HG03460 (cell line): Measurements from ENCODE around the gene SMIM24.
"Not testable (repeated sequence)": the region's sequence is repeated elsewhere in the genome, so short reads cannot be mapped to it uniquely, and the experiment has no call there.

Experiments
- ATAC-seq: cut with Tn5 transposase; IDR thresholded peaks from one replicate; pipeline ENCODE4 v1.9.1; 2021; ENCODE audit not compliant: unreplicated experiment

SMIM24 gene

DNA sequence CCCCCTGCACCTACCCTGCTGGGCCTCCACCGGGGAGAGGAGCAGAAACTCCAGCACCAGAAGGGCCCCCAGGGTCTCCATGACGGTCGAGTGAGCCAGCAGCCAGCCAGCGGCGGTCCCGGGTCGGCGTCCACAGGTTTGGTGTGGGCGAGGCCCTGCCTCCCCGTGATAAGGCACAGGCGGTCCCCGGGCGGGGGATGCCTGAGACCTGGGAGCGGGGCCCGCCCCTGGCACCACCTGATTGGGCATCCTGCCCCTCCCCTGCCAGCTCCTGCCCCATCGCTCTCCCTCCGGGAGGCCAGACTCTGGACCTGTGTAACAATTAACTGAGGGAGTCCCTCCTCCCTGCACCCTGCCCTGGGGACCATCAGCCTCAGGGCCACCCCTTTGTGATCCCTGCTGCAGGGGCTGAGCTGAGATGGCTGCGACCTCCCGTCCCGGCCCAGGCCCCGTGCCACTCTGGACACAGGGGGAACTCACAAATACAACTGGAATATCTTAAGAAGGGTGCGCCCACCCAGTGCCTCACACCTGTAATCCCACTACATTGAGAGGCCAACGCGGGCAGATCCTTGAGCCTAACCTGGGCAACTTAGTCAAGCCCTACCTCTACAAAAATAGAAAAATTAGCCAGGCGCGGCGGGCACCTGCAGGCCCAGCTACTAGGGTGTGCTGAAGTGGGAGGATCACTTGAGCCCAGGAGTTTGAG, at the start of gene SMIM24:
TSS of gene SMIM24 (minus strand) at position 143 of the 709 bp plus-strand sequence. CDS start at position 81, 62 bp downstream.
- no peak for ATAC-seq

DNA sequence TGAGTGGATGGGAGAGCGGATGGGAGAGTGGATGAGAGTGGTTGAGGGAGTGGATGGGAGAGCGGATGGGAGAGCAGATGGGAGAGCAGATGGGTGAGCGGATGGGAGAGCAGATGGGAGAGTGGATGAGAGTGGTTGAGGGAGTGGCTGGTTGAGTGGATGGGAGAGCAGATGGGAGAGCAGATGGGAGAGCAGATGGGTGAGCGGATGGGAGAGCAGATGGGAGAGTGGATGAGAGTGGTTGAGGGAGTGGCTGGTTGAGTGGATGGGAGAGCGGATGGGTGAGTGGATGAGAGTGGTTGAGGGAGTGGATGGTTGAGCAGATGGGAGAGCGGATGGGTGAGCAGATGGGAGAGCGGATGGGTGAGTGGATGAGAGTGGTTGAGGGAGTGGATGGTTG, 49.0 kb upstream of the SMIM24 start:
- ATAC-seq: not testable (repeated sequence)

DNA sequence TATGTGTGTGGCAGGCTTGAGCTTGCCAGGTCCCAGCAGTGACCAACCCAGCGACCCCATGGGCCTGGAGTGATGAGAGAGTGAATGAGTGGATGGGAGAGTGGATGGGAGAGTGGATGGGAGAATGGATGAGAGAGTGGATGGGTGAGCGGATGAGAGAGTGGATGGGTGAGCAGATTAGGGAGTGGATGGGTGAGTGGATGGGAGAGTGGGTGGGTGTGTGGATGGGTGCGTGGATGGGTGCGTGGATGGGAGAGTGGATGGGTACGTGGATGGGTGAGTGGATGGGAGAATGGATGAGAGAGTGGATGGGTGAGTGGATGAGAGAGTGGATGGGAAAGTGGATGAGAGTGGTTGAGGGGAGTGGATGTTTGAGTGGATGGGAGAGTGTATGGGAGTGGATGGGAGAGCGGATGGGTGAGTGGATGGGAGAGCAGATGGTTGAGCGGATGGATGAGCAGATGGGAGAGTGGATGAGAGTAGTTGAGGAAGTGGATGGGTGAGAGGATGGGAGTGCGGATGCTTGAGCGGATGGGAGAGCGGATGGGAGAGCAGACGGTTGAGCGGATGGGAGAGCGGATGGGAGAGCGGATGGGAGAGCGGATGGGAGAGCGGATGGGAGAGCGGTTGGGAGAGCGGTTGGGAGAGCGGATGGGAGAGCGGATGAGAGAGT, 48.4 kb upstream of the SMIM24 start:
- no peak for ATAC-seq

DNA sequence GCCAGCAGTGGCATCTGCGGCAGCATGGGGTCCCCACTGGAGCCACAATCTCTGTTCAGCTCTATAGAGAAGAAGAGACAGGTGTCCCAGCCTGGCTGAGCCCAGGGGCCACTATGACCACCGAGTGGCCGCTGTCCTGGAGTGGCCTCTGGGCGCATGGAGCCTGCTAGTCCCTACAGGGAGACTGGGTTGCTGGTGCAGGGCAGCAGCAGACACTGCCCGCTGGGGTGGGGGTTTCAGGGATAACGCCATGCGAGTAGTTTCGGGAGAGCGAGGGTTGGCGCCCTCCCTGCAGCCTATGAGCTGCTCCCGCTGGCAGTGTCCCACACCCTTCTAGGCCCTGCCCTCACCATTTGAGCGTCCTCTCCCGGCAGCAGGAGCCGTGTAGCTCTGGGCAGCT, 47.8 kb upstream of the SMIM24 start:
- ATAC-seq: no peak

DNA sequence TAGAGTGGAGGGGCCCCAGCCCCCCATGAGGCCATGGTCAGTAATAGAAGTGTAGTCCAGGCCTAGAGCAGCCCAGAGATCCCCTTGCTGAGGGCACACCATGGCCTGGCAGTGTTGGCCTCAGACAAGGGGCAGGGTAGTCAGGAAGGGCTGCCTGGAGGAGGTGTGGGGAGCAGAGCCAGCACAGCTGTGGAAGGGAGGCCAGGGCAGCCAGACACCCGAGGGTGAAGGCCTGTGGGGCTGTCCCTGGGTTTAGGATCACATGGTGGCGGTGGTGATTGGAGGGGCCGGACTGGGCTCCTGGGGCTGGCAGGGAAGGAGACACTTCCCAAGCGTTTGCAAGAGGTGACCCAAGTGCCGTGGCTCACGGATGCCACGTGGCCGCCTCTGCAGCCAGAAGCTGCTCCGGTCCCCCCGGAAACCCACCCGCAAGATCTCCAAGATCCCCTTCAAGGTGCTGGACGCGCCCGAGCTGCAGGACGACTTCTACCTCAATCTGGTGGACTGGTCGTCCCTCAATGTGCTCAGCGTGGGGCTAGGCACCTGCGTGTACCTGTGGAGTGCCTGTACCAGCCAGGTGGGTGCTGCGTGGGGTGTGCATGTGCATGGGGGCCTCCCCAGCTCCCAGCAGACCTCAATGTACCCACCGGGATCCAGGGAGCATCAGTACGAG, 47.0 kb upstream of the SMIM24 start:
- ATAC-seq: no peak

DNA sequence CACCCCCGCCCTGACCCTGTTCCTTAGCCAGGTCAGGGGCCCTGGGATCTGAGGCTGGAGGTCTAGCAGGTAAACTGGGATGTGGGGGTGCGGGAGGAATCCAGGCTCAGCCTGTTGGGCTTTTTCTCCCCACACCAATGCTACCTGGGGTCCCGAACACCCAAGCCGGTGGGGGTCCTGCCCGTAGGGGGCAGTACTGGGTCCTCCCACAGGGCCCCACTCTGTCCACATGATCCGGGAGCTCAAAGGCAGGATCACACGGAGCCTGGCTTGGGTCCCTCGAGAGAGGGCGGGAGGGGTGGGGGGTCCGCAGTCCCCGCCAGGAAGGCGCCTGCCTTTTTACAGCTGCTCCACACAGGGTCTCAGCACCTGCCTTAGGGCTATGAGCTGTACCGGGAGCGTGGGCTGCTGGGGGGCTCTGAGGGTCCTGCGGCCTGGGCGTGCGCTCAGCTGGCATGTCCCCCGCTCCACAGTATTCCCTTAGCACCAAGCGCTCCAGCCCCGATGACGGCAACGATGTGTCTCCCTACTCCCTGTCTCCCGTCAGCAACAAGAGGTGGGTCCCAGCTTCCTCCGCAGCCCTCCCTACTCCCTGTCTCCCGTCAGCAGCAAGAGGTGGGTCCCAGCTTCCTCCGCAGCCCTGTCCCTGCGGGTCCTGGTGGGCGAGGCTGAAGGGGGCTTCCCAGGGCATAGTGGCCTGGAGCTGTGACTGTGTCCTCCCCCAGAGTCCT, 46.3 kb upstream of the SMIM24 start:
- no peak for ATAC-seq

DNA sequence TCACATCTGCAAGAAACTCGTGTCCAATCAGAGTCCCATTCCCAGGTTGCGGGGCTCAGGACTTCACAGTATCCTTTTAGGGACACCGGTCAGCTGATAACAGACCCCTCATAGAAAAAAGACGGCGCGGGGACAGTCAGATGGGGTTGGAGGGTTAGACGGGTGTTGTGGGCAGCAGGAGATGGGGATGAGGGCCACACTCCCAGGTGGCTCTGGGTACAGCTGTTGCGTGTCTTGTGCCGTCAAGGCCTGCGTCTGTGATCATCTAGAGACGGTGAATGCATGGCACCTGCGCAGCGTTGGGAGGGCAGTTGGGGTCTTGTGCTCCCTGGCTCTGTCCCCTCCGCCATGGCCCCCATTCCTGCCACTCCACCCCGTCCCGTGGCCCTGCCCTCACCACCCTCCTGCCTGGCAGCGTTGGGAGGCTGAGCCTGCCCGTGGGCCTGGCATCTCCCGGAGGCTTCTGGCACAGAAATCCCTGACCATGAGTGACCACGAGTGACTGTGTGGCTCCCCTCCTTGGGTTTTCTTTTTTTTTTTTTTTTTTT, 44.7 kb upstream of the SMIM24 start:
- no peak for ATAC-seq

DNA sequence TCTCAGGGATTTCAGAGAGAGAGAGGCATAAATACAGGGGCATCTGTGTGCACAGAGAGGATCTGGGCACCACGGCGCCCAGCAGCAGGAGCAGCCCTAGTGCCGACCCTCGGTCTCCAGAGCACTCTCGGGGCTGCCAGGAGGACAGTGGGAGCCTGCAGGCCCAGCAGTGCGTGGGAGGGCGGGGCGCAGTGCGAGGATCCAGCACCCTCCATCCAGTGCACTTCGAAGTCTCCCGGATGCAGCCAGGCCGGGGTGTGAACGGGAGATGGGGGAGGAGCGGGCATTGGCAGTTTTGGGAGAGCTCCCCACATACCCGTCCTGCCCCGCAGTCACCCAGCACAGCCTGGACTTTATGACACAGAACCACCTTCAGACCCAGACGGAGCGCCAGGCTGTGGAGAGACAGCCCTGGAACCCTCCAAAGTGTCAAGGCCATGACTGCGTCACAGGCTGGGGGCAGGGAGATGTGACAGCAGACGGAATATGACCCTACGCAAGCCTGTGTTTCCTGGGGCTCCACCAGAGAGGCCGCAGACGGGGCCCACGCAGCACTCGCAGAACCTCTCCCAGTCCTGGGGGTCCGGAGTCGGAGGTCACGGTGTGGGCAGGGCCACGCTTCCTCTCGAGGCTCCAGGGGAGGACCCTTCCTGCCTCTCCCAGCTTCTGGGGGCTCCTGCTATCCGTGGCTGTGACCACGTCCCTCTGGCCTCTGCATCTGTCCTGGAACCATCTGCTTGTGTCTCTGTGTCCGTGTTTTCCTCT, 43.9 kb upstream of the SMIM24 start:
- ATAC-seq: no peak

DNA sequence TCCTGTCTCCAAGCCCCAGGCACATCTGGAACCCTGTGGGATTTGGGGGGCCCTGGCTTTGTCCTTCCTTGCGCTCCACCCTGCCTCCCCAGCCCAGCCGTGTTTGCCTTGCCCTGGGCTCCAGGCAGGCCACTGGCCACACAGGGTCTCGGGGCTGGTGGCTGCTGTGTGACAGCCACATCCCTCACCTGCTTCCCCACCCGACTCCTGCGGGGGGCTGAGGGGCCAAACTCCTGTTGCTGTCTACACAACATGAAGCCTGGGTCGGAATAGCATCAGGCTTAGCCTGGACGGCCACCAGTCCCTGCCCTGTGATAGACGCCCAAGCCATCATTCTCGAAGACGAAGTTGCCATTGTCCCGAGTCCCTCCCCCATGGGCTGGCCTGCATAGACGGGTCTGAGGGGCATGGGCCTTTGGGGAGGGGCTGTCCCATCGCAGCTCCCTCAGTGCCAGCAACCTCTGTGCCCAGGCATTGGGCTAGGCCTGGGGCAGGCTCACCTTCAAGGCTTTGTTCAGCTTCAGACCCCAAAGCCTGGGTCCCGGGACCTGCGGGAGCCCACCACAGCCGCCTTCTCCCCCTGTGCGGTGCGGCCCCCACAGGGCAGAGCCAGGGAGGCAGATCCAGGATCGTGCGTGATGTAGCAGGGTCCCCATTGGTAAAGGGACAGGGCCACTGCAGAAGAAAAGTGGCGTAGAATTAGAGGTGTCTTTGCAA, 43.2 kb upstream of the SMIM24 start:
- ATAC-seq: no peak

DNA sequence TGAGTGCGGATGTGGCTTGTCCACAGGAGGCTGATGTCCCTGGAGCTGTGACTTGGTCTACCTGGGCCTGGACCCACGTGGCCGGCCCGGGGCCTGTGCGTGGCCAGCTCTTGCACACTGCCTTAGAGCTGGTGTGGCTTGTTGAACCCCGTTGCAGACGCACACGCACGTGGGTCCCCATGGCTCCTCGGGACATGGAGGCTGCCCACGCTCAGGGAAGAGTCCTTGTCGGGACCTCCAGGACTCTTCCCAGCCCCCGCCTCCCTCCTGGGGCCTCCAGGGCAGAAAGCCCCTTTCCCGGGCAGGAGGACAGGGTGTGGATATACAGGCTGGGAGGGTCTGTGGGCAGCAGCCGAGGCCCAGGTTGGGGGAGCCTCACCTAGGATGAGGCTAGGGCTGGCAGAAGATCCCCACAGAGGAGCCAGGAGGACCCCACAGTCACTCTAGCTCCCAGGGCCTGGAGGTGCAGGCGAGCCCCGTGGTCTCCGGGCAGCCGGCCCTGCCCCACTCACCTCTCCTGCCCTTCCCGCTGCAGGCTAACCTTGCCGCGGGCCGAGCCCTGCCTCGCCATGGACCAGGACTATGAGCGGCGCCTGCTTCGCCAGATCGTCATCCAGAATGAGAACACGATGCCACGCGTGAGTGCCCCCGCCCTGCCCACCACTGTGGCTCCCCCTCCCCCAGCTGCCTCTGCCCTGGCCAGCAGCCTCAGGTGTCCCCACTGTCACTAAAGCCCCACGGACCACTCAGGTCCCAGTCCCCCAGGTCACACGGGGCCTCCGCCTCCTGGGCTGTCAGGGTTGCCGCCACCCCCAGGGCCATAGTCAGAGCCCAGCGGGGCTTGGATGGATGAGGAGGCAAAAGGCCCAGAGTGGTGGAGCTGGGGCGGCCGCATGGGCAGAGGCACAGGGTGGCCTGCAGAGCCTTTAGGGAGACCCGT, 42.4 kb upstream of the SMIM24 start:
- ATAC-seq: no peak

DNA sequence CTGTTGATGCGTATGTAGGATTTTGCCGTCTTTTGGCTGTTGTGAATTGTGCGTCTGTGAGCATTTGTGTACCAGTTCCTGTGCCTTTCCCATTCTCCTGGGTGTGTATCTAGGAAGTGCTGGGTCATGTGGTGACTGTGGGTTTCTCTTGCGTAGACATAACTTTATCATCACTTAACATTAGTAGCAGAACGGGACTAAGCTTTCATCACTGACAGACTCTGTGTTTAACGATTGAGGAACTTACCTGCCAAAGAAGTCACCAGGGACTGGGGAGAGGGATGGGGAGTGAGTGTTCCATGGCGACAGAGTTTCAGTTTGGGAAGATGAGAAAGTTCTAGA, 40.8 kb upstream of the SMIM24 start:
- no peak for ATAC-seq

DNA sequence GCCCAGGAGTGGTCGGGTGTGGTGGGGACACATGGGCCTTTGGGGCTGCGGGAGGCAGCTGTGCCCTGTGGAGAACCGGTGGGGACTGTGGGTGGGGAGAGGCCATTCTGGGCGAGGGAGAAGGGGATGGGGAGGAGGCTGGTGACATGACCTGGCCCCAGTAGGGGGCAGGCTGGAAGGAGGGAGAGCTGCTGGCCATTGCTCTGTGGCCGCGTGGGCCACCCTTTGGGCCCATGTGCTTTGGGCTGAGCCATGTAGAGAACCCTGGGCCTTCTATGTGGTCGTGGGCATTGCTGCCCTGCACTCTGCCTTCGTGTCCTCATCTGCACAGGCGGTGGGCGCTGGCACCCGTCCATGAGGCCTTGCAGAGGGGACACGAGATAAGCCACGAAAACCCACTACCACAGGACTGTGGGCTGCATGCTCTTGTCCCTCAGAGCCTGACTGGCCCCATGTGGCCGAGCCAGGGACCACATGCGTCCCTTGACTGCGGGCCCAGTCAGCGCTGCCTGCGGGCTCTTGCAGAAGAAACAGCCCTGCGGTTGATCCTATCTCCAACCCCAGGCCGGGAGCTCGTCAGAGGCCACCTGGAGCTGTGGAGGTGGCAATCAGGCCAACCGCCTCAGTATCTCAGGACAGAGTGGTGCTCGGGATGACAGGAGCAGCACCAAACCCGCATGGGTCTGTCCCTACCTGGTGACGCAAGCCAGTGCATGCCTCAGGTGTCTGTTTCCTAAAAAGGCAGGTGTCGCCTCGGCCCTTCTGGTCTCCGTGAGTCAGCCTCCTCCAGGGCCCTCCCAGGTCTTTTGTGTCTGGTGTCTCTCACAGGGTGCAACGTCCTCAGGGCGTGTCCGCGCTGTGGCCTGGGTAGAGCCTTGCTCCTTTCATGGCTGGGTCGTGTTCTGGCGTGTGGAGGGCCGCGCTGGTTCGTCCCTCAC, 40.1 kb upstream of the SMIM24 start:
- ATAC-seq: no peak

DNA sequence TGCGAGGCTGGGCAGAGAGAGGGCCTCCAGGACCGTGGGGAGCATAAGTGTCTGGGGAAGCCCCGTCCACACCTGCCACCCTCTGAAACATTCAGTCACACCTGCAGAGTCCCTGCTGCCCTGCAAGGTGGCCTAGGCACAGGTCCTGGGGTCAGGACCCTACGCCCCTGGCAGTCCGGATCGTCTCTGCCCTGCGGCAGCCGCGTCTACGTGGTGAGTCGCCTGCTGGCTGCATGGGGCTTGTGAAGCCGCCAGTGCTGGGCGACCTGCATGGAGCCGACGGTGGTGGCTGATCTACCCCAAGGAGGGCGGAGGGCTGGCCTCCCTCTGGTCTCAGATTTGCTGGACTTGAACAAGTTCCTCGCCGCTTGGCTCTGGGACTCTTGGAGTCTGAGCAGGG, 38.8 kb upstream of the SMIM24 start:
- no peak for ATAC-seq

DNA sequence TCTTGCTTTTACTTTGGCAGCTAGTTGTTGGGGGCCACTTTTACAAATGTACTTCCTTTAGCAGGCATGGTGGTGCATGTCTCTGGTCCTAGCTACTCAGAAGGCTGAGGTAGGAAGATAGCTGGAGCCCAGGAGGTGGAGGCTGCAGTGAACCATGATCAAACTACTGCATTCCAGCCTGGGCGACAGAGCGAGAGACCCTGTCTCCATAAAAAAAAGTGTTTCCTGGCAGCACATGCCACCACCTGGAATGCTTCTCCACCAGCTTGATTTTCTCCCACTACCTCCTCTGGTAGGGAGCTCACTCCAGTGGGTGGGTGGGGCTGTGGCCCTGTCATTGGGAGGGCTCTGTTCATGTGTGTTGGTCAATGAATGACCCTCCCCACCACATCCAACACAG, 38.3 kb upstream of the SMIM24 start:
- no peak for ATAC-seq

DNA sequence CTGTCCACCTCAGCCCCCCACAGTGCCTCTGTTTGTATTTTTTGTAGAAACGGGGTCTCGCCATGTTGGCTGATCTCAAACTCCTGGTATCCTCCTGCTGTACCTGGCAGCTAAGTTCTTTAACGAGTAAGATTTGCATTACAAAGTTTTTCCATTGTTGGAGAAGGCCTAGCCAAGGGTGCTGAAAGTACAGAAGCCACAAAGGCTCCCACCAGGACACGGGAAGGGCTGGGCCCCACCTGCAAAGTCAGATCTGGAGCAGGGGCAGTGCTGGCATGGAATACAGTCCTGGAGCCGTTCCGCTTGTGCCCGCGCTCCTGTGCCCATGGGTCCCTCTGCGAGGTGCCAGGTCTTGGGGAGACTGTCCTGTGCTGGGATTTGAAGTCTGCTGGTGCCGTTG, 37.9 kb upstream of the SMIM24 start:
- no peak for ATAC-seq

DNA sequence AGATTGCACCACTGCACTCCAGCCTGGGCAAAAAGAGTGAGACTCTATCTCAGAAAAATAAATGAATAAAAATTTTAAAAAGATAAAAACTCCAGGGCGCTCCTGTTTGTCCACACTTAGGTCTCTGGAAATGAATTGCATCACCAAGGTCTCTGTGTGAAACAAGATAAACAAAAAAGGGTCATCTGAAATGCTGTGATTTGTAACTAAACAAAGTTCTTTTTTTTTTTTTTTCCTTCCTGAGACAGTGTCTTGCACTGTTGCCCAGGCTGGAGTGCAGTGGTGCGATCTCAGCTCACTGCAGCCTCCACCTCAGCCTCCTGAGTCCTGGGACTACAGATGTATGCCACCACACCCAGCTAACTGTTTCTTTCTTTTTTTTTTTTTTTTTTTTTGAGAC, 37.3 kb upstream of the SMIM24 start:
- no peak for ATAC-seq

DNA sequence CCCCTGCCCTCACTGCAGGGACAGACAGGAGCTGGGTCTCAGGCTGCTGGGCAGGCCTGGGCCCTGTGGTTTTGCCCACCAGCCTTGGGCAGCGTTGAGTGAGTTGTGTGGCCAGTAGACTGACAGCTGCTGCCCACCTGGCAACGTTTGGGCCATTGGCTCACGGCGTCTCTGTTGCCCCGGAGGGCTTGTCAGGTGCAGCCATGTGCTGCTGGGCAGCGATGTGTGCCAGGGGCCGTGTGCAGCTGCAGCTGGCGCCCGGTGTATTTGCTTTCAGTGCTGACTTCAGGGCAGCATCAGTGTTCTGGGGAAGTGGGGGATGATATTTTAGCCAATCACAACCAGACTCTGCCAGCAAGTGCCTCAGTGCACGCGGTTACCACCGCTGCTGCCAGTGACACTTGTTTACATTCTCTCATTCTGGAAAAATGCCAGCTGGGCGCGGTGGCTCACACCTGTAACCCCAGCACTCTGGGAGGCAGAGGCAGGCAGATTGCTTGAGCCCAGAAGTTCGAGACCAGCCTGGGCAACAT, 36.4 kb upstream of the SMIM24 start:
- ATAC-seq: no peak
